Measurements from ENCODE around the gene FDX2. TPM values are rescaled to one million over a fixed set of nuclear protein-coding genes. Genes with fewer than 3 reads are reported as not detected.

FDX2 gene
- total and polyA plus RNA-seq, 4 donors, result 15.0 to 45.3 (median 33.8) TPM

Small RNAs within 50 kb of the gene (small RNA-seq; reads per million reads assigned to genes)
- not detected for gene AC011511.1 (ENCODE audit: low replicate concordance)
- not detected for gene AC011511.4 (ENCODE audit: low replicate concordance)

Other genes with a start within 250 kb of the FDX2 start
- gene SHFL, start 229.7 kb downstream of the FDX2 start, total RNA-seq, result 10 to 100 TPM; 13.1 to 35.3 TPM
- 10 to 100 TPM; 35.1 to 45.9 TPM for gene SHFL, start 229.7 kb downstream of the FDX2 start, polyA plus RNA-seq (ENCODE audit: insufficient read length in 2 of 2)
- gene ANGPTL6, start 213.3 kb downstream of the FDX2 start, total RNA-seq, result under 1 TPM; 0.30 to 0.72 TPM
- under 1 TPM; 0.62 to 0.72 TPM for gene ANGPTL6, start 213.3 kb downstream of the FDX2 start, polyA plus RNA-seq (ENCODE audit: insufficient read length in 2 of 2)
- 10 to 100 TPM; 16.0 to 23.9 TPM for gene PPAN, start 209.7 kb downstream of the FDX2 start, total RNA-seq
- gene PPAN, start 209.7 kb downstream of the FDX2 start, polyA plus RNA-seq (ENCODE audit: insufficient read length in 2 of 2), result 10 to 100 TPM; 33.1 to 43.3 TPM
- 1 to 10 TPM; 2.8 to 4.6 TPM for gene P2RY11, start 204.3 kb downstream of the FDX2 start, total RNA-seq
- 10 to 100 TPM; 19.6 to 25.2 TPM for gene P2RY11, start 204.3 kb downstream of the FDX2 start, polyA plus RNA-seq (ENCODE audit: insufficient read length in 2 of 2)
- 100 to 1,000 TPM; 104 to 198 TPM for gene EIF3G, start 196.1 kb downstream of the FDX2 start, total RNA-seq
- 100 to 1,000 TPM; 149 to 174 TPM for gene EIF3G, start 196.1 kb downstream of the FDX2 start, polyA plus RNA-seq (ENCODE audit: insufficient read length in 2 of 2)
- gene DNMT1, start 121.1 kb downstream of the FDX2 start, total RNA-seq, result 10 to 100 TPM; 30.3 to 39.9 TPM
- gene DNMT1, start 121.1 kb downstream of the FDX2 start, polyA plus RNA-seq (ENCODE audit: insufficient read length in 2 of 2), result 100 to 1,000 TPM in 1 of 2 donors, 10 to 100 TPM in 1; 96.7 to 114 TPM
- gene S1PR2, start 84.7 kb downstream of the FDX2 start, total RNA-seq, result 1 to 10 TPM; 4.4 to 8.2 TPM
- gene S1PR2, start 84.7 kb downstream of the FDX2 start, polyA plus RNA-seq (ENCODE audit: insufficient read length in 2 of 2), result 1 to 10 TPM; 4.9 to 6.9 TPM
- 10 to 100 TPM; 13.7 to 35.5 TPM for gene MRPL4, start 63.8 kb downstream of the FDX2 start, total RNA-seq
- gene MRPL4, start 63.8 kb downstream of the FDX2 start, polyA plus RNA-seq (ENCODE audit: insufficient read length in 2 of 2), result 10 to 100 TPM; 56.2 to 59.7 TPM
- gene ICAM1, start 44.9 kb downstream of the FDX2 start, total RNA-seq, result 10 to 100 TPM in 1 of 2 donors, 1 to 10 TPM in 1; 5.7 to 10.4 TPM
- 1 to 10 TPM; 2.5 to 3.0 TPM for gene ICAM1, start 44.9 kb downstream of the FDX2 start, polyA plus RNA-seq (ENCODE audit: insufficient read length in 2 of 2)
- gene ICAM4, start 29.1 kb downstream of the FDX2 start, total RNA-seq, result 1 to 10 TPM; 1.1 to 1.8 TPM
- under 1 TPM in 1 of 2 donors, not detected in 1; 0.42 TPM for gene ICAM4, start 29.1 kb downstream of the FDX2 start, polyA plus RNA-seq (ENCODE audit: insufficient read length in 2 of 2)
- 1 to 10 TPM; 1.4 to 1.8 TPM for gene ICAM5, start 26.1 kb downstream of the FDX2 start, total RNA-seq
- gene ICAM5, start 26.1 kb downstream of the FDX2 start, polyA plus RNA-seq (ENCODE audit: insufficient read length in 2 of 2), result 1 to 10 TPM; 3.2 to 3.7 TPM
- gene ZGLP1, start 6.2 kb downstream of the FDX2 start, total RNA-seq, result 1 to 10 TPM; 1.6 to 9.5 TPM
- gene ZGLP1, start 6.2 kb downstream of the FDX2 start, polyA plus RNA-seq (ENCODE audit: insufficient read length in 2 of 2), result 10 to 100 TPM; 11.0 to 15.7 TPM
- 1 to 10 TPM; 5.4 to 8.7 TPM for gene RAVER1, start 17.5 kb upstream of the FDX2 start, total RNA-seq
- gene RAVER1, start 17.5 kb upstream of the FDX2 start, polyA plus RNA-seq (ENCODE audit: insufficient read length in 2 of 2), result 10 to 100 TPM; 32.5 to 42.3 TPM
- 1 to 10 TPM; 5.5 to 8.7 TPM for gene ICAM3, start 23.6 kb upstream of the FDX2 start, total RNA-seq
- gene ICAM3, start 23.6 kb upstream of the FDX2 start, polyA plus RNA-seq (ENCODE audit: insufficient read length in 2 of 2), result 1 to 10 TPM; 3.8 to 4.4 TPM
- 10 to 100 TPM; 44.5 to 94.4 TPM for gene TYK2, start 64.6 kb upstream of the FDX2 start, total RNA-seq
- gene TYK2, start 64.6 kb upstream of the FDX2 start, polyA plus RNA-seq (ENCODE audit: insufficient read length in 2 of 2), result 100 to 1,000 TPM; 108 to 153 TPM
- 100 to 1,000 TPM in 1 of 2 donors, 10 to 100 TPM in 1; 47.4 to 164 TPM for gene CDC37, start 87.5 kb upstream of the FDX2 start, total RNA-seq
- 100 to 1,000 TPM; 151 to 191 TPM for gene CDC37, start 87.5 kb upstream of the FDX2 start, polyA plus RNA-seq (ENCODE audit: insufficient read length in 2 of 2)
- gene PDE4A, start 104.5 kb upstream of the FDX2 start, total RNA-seq, result 10 to 100 TPM in 1 of 2 donors, 1 to 10 TPM in 1; 4.2 to 10.8 TPM
- 10 to 100 TPM; 25.7 to 28.4 TPM for gene PDE4A, start 104.5 kb upstream of the FDX2 start, polyA plus RNA-seq (ENCODE audit: insufficient read length in 2 of 2)
- 10 to 100 TPM; 40.5 to 60.1 TPM for gene KEAP1, start 187.3 kb upstream of the FDX2 start, total RNA-seq
- gene KEAP1, start 187.3 kb upstream of the FDX2 start, polyA plus RNA-seq (ENCODE audit: insufficient read length in 2 of 2), result 10 to 100 TPM; 76.7 to 93.6 TPM
- 1 to 10 TPM; 1.3 to 3.8 TPM for gene S1PR5, start 201.4 kb upstream of the FDX2 start, total RNA-seq
- gene S1PR5, start 201.4 kb upstream of the FDX2 start, polyA plus RNA-seq (ENCODE audit: insufficient read length in 2 of 2), result 1 to 10 TPM; 1.1 to 1.6 TPM
- 10 to 100 TPM; 10.6 to 20.5 TPM for gene ATG4D, start 227.9 kb upstream of the FDX2 start, total RNA-seq
- gene ATG4D, start 227.9 kb upstream of the FDX2 start, polyA plus RNA-seq (ENCODE audit: insufficient read length in 2 of 2), result 10 to 100 TPM; 42.2 to 43.9 TPM
- 10 to 100 TPM in 1 of 2 donors, 1 to 10 TPM in 1; 4.4 to 13.1 TPM for gene KRI1, start 250.0 kb upstream of the FDX2 start, total RNA-seq
- 10 to 100 TPM; 16.2 to 32.5 TPM for gene KRI1, start 250.0 kb upstream of the FDX2 start, polyA plus RNA-seq (ENCODE audit: insufficient read length in 2 of 2)